Measurements from ENCODE around the gene COL18A1.
"Not testable (repeated sequence)": the region's sequence is repeated elsewhere in the genome, so short reads cannot be mapped to it uniquely, and the experiment has no call there.

The COL18A1 gene

DNA sequence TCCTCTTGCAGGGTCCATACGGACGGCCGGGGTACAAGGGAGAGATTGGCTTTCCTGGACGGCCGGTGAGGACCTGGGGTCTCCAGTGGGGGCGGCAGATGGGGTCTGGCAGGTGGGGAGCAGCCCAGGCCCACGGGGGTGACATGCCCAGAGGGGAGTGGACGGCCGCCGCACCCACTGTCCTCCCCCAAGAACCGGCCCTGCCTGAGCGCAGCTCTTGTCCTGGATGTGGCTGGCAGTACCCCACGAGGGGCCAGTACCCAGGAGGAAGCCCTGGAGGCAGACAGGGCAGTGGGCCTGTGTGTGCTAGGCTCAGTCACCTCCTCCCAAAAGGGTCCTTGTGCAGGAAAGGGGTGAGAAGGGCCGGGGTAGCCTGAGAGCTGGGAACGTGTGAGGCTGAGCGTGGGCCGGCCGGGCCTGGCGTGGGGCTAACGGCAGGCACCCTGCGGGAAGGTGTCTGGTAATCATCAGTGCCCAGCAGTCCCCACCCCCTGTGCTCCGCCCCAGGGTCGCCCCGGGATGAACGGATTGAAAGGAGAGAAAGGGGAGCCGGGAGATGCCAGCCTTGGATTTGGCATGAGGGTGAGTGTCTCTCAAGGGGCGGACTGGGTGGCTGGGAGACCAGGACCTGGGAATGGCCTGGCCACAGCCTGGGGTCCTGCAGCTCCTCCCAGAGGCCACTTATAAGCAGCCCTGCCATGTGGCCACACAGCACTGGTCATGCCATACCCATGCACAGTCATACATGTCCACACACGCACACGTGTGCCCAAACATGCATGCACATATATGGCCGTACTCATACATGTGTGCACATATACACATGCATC is 90.1 kb downstream of the COL18A1 start:
- no peak for DNase-seq

DNA sequence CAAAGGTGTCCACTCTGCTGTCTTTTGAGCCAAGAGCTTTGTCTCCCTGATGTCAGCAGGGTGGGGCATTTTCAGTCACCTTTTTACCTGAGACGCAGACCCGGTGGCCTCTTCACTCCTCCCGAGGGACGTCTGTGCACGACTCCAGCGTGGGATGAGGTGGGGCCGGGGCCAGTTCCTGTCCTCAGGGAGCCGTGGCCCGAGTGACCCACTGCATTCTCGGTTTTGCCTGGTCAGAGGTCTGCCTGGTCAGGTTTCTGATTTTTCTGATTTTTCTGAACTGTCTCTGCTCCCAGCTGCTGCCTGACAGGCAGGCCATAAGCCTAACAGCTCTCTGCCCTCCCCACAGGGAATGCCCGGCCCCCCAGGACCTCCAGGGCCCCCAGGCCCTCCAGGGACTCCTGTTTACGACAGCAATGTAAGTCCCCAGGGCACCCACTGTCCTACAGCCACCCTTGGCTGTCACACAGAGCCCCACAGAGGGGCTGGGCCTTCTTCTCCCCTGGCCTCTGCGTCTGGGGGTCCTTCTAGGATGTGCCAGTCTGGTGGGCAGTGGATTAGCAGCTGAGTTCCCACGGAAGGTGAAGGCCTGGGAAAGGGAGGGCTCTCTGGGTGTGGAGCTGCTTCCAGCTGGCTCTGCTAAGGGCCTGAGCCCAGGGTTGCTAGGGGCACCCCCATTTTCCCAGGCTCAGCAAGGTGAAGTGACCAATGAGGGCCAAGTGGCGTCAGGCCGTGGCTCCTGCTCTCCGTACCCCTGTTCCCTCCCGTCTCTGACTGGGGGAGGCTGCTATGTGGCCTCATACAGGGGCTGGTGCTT is 91.4 kb downstream of the COL18A1 start:
- DNase-seq: no peak

DNA sequence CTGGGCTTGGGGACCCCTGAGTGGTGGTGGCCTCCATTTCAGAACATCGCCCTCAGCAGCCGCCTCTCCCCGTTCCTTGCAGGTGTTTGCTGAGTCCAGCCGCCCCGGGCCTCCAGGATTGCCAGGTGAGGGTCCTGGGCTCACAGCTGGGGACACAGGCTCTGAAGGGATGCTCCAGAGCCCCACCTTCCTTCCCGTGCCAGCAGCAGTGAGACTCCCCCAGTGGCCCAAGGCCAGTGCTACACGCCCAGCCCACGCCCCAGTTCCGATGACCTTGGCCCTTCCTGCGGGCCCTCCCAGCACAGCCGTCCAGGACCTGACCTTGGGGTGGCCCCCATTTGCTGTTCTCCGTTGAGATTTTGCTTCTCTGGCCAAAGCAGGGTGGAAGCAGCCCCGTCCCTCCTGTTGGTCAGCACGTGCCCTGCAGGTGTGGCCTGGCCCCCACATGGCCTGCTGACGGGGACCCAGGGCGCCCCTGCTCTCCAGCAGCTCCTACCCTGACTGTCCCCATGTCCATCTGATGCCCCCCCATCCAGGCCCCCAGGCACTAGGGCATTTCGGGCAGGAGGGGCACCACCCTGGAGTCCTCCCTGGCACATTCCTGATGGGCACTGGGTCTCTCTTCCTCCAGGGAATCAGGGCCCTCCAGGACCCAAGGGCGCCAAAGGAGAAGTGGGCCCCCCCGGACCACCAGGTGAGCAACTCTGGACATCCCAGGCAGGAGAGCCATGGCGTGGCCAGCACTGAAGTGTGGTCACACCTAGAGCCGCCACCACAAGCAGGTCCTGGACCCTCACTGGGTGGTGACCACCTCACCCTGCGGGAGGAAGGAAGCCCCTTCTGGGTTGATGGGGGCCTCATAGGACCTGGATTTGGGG is 92.2 kb downstream of the COL18A1 start:
- no peak for DNase-seq

DNA sequence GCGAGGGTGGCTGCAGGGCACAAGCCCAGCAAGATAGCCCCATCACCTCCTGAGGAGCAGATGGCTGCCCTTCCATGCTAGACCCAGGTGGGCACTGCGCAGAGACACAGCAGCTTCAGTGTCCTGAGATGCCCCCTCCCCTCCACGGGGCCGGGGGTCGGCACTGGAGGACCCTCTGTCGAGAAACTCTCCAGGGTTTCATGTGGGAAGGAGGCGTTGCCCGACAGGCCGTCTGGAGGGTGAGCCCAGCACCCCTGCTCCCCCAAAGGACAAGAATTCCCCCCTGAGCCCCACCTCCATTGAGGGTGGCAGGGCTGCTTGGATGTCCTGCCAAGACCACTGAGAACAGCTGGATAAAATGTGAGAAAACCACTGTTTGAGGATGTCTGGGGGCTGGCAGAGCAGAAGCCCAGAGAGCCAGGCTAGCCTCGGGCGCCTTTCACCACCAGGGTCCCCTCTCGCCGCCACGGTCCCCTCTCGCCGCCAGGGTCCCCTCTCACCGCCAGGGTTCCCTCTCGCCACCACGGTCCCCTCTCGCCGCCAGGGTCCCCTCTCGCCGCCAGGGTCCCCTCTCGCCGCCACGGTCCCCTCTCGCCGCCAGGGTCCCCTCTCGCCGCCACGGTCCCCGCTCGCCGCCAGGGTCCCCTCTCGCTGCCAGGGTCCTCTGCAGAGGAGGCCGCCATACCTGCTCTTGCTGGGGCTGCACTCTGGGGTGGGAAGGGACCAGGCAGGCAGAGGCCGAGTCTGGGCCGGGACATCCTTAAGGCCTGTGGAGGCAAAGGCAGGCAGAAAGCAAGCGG is 93.1 kb downstream of the COL18A1 start:
- DNase-seq: no peak

DNA sequence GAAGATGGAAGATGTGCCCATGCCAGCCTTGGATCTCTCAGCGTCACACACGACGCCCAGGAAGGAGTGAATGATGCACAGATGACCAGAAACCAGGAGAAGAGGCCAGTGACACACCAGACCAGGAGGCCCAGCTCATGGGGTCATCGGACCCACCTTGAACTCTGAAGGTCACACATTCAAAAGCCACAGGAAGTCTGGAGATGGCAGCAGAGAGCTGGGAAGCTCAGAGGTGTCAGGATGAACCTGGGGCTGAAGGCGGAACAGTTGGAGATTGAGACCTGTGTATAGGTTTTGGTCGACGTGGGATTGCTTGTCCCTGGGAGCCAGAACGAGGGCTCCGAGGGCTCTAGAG is 93.7 kb downstream of the COL18A1 start:
- no peak for DNase-seq

DNA sequence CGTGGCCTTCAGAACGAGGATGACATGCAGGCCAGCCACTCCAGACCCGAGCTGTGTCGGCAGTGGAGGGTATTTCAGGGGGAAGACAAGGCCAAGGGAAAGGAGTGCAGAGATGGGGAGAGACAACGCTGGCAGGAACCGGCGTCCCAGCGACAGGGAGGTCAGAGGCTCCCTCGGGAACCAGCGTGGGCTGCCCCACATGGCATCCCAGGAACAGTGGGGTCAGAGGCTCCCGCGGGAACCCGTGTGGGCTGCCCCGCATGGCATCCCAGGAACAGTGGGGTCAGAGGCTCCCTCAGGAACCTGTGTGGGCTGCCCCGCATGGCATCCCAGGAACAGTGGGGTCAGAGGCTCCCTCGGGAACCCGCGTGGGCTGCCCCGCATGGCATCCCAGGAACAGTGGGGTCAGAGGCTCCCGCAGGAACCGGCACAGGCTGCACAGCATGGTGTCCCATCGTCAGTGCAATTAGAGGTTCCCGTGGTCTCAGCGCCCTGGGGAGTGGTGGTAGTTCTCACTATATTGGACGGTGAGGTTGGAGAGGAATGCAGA is 94.3 kb downstream of the COL18A1 start:
- no peak for DNase-seq

DNA sequence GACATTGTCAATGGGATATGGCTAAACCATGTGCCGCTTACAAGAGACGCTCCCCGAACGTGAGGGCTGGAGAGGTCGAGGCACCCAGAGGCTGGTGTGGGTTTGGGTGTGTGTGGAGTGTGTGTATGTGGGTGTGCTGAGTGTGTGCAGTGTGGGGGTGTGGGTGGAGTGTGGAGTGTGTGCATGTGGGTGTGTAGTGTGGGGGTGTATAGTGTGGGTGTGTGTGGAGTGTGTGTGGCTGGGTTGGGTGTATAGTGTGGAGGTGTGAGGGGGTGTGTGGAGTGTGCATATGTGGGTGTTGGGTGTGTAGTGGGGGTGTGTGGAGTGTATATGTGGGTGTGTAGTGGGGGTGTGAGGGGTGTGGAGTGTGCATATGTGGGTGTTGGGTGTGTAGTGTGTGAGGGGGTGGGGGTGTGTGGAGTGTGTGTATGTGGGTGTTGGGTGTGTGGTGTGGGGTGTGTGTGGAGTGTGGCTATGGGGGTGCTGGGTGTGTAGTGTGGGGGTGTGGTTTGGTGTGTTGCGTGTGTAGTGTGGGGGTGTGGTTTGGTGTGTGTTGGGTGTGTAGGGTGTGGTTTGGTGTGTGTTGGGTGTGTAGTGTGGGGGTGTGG is 95.1 kb downstream of the COL18A1 start:
- DNase-seq: no peak

DNA sequence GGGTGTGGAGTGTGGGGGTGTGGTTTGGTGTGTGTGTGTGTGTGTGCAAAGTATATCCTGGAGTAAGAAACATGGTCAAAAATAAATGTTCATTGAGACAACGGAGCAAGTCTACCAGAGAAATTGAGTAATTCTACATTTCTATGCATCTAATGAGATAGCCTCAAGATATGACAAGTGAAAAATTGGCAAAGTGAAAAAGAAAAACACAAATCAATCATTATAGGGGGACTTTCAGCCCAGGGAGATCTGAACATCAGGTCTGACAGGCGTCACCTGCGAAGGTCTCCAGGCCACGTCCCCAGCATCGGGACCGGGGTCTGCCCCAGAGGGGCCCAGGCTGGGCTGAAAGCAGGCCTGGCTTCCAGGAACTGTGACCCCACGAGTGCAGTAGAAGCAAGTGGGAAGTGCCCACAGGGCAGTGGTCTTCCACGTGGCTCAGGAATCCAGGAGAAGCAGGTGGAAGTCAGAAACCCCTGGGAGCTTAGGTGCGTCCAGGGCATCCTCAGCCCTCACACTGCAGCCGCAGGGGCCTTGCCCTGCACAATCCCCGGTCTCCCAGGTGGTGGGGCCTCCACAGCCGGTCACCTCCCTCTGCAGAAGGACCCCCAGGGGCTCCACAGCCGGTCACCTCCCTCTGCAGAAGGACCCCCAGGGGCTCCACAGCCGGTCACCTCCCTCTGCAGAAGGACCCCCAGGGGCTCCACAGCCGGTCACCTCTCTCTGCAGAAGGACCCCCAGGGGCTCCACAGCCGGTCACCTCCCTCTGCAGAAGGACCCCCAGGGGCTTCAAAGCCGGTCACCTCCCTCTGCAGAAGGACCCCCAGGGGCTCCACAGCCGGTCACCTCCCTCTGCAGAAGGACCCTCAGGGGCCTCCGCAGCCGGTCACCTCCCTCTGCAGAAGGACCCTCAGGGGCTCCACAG is 96.4 kb downstream of the COL18A1 start:
- not testable (repeated sequence) for DNase-seq

DNA sequence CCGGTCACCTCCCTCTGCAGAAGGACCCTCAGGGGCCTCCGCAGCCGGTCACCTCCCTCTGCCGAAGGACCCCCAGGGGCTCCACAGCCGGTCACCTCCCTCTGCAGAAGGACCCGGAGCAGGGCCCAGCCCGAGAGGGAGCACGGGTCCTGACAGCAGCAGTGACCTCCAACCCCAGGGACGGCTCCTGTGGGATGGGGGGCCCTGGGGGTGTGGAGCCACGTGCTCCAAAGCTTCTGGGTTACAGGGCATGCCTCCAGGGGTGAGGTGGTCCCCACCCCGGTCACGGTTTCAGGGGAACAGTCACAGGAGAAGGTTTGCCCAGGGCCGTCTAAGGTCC is 97.0 kb downstream of the COL18A1 start:
- no peak for DNase-seq

DNA sequence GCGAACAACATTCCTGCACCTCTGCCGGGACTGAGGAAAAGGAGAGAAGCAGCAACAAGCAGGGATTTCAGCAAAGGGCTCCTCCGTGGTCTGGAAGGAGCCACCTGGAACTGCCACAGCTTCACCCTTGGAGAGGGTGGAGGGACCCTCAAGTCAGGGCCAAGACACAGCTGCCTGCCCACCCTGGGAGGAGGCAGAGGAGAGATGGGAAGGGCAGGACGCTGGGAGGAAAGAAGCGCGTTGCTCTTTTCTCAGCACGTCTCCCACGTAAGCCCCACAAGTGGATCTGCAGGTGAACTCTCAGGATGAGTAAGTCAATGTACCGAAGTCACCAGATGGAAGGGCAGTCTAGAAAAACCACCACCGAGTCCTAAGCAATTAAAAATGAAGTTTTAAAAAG is 97.6 kb downstream of the COL18A1 start:
- no peak for DNase-seq

DNA sequence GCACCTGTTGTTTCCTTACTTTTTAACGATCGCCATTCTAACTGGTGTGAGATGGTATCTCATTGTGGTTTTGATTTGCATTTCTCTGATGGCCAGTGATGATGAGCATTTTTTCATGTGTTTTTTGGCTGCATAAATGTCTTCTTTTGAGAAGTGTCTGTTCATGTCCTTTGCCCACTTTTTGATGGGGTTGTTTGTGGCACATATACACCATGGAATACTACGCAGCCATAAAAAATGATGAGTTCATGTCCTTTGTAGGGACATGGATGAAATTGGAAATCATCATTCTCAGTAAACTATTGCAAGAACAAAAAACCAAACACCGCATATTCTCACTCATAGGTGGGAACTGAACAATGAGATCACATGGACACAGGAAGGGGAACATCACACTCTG is 98.3 kb downstream of the COL18A1 start:
- not testable (repeated sequence) for DNase-seq

DNA sequence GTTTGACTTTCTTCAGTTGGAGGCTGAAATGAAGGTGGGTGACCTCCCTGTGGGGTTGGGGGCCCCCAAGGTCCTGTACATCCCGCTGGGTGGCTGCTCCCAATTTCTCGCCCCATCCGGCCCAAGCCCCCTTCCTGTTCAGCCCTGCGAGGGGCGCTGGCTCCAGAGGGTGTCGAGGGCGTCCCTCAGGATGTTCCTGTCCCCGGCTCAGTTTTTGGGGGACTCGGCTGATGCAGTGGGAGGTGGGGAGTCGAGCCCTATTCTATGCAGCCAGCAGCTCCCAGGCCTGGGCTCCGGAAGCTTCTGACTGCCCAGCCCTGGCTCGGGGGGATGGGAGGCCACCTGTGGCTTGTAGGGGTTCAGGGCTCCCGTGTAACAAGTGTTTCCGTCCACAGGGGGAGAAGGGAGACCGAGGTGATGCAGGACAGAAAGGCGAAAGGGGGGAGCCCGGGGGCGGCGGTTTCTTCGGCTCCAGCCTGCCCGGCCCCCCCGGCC is 99.1 kb downstream of the COL18A1 start:
- DNase-seq: no peak

DNA sequence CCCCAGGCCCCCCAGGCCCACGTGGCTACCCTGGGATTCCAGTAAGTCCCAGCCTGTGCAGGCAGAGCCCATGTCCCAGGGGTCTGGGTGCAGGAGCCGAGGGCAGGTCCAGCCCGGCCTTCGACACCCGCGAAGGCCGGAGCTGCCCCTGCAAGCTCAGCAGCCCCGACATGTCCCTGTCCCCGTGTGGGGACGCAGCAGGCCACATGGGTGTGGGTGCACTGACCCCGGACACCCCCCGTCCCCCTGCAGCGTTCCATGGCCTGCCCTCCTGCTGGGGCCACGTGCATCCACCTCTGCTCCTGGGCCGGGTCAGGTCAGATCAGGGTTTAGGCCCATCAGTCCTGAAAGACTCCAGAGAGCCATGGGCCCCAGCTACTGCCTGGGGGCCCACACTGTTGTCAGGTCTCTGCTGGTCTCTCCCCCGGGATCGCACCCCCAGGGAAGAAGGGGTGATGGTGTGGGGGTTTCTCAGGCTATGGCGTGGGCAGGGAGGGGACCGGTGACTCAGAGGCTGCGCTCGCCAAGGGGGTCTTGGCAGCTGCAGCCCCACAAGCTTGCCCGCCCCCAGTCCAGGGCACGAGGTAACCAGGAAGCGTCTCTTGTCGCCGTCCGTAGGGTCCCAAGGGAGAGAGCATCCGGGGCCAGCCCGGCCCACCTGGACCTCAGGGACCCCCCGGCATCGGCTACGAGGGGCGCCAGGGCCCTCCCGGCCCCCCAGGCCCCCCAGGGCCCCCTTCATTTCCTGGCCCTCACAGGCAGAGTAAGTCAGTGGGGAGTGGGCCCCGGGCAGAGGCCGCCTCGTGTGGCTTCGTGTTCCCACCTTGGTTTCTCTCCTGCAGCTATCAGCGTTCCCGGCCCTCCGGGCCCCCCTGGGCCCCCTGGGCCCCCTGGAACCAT is 99.8 kb downstream of the COL18A1 start:
- DNase-seq: no peak

DNA sequence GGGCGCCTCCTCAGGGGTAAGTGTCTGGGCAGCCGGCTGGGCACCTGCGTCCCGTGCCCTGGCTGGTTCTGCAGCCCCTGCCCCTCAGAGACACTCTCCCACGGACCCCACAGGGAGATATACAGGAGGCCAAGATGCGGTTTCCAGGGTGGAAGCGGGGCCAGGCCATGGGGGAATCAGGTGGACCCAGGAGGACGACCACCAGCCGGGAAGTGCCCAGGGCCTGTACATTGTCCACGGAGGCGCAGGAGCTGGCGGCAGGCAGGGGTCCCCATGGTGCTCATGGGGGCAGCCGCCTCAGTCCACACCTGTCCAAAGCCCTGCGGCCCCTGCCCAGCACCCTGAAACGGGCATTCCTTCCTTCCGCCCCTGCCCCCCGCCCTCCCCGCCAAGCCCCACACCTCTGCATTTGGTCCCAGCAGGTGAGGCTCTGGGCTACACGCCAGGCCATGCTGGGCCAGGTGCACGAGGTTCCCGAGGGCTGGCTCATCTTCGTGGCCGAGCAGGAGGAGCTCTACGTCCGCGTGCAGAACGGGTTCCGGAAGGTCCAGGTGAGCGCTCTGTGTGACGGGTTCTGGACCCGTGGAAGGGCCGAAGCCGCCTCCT is 100.6 kb downstream of the COL18A1 start:
- DNase-seq: no peak

DNA sequence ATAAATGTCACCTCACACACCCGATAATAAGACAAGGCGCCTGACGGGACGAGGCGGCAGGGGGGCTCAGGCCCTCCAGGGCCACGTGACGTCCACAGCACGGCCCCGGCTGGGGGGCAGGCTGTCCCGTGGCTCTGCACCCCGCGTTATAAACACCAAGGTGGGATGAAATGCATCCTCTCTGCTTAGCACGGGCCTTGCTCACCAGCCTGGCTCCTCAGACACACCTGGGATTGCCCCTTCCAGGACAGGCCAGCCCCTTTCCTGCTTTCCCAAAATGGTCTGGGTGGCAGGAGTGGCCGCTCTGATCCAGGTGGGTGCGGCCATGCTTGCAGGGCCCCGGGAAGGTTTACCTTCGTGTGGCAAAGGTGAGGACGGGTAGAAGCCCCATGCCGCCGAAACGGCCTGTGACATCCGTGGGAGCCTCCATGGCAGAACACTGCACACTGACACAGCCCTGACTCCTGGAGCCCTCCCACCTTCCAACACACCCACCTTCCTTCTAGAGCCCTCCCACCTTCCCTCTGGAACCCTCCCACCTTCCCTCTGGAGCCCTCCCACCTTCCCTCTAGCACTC is 101.4 kb downstream of the COL18A1 start:
- no peak for DNase-seq

DNA sequence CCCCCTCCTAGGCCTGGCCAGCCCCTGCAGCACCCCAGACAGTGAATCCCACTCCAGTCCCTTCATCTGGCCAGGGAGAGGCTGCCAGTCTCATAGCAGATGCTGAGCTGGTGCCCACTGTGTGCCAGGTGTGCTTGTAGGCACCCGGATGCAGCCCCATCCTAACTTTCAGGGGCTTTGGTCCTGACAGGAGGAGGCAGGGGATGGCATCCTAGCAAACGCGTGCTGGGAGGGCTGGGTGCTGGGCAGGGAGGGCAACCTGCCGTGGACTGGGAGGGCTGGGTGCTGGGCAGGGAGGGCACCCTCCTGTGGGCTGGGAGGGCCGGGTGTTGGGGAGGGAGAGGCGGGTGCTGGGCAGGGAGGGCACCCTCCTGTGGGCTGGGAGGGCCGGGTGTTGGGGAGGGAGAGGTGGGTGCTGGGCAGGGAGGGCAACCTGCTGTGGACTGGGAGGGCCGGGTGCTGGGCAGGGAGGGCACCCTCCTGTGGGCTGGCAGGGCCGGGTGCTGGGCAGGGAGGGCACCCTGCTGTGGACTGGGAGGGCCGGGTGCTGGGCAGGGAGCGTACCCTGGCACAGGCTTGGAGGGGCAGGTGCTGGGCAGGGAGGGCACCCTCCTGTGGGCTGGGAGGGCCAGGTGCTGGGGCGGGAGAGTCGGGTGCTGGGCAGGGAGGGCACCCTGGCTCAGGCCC is 102.0 kb downstream of the COL18A1 start:
- DNase-seq: no peak

DNA sequence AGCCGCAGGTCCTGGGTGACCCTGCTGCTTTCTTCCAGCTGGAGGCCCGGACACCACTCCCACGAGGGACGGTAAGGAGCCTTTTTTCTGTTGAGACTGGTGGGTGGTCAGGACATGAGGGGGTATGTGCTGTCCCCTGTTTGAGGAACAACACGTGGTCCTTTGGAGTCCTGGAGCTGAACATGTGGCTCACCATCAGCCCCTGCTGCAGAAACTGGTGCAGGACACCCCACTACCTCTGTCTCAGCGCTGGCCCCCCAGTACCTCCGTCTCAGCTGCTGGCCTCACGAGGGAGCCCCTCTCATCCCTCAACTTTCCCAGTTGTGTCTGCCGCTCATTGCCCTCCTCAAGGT is 102.5 kb downstream of the COL18A1 start:
- no peak for DNase-seq
